GM21390 (cell line): ENCODE measurements around the gene TRIM43.
"Not testable (repeated sequence)": the region's sequence is repeated elsewhere in the genome, so short reads cannot be mapped to it uniquely, and the experiment has no call there.

Experiments
- ATAC-seq: cut with Tn5 transposase; IDR thresholded peaks from one replicate; pipeline ENCODE4 v1.9.1; 2021; ENCODE audit not compliant: unreplicated experiment

TRIM43 gene

DNA sequence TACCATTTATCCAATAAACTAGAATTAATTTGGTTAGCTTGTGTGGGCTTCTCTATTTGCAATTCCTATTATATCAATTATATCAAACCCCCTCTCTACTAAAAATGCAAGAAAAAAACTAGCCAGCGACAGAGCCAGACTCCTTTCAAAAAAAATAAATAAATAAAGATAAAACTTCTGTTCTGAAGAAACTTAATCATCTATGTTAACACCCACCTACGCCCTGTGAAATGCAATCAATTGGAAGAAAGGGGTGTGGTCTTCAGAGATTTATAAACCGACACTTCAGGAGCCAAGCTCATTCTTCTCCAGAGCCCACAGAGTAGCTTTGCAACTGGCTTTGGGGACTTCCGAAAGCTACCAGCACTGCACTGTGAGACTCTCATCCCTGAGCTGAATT, at the start of gene TRIM43:
TSS of gene TRIM43 (plus strand) at position 301 of the 400 bp plus-strand sequence. CDS start 2,023 bp downstream, outside the sequence.
- ATAC-seq = not testable (repeated sequence)

DNA sequence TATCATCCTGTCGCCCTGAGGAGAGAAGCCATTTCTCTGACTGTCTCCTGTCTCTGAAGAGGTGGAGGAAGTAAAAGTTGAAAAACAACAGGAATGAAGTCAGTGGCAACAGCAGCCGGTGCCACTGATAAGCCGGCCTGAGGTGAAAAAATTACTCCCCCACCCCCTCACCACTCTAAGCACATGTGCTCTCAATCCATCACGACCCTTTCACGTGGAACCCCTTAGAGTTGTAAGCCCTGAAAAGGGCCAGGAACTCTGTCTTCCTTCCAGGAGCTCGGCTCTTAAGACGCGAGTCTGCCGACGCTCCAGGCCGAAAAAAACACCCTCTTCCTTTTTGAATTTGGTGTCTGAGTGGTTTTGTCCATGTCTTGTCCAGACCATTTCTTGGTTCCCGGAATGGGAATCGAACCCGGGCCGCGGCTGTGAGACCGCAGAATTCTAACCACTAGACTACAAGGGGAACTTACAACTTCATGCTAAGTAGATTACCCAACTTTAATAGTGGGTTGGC, 40.7 kb upstream of the TRIM43 start:
- ATAC-seq = no peak

DNA sequence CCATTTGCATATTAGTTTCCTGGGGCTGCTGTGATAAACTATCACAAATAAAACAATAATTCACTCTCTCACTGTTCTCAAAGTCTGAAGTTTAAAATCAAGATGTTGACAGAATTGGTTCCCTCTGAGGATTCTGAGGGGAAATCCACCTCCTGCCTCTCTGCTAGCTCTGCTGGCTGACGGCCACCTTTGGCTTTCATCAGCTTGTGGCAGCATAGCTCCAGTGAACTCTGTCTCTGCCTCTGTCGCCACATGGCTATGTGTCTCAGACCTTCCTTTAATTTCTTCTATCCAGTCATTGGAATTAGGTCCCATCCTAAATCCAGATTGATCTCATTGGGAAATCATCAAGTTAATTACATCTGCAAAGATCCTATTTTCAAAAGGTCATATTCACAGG, 38.9 kb upstream of the TRIM43 start:
- ATAC-seq = no peak

DNA sequence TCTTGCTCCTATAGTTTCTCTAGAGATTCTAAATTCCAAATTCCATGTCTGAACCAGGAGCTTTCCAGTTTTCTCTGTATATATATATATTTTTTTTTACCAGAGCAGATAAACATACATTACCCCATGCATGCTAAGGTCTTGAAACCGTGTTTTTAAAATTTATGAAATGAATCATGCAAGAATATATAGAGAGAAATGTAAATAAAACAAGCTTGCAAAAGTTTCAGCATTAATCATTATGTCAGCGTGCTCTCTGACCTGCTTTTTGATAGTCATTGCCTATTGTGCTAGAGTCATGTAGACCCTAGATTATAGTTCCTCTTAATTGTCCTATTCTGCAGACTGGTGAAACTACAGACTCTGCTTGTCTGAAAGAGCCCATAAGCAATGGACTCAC, 22.6 kb upstream of the TRIM43 start:
- ATAC-seq = no peak

DNA sequence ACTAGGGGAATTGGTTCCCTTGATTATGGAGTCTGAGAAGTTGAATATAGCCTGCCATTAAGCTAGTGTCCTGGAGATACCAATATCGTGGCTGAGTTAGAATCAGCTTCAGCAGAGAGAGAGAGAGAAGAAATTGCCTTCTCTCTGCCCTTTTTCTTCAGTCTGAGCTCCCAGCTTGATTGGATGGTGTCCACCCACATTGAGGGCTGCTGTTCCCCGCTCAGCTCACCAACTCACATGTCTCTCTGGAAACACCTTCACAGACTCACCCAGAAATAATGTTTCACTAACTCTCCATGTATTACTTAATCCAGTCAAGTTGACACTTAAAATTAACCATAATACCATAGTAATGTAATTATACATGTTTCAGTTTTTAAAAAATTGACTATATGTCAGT, 17.9 kb upstream of the TRIM43 start:
- ATAC-seq = no peak

DNA sequence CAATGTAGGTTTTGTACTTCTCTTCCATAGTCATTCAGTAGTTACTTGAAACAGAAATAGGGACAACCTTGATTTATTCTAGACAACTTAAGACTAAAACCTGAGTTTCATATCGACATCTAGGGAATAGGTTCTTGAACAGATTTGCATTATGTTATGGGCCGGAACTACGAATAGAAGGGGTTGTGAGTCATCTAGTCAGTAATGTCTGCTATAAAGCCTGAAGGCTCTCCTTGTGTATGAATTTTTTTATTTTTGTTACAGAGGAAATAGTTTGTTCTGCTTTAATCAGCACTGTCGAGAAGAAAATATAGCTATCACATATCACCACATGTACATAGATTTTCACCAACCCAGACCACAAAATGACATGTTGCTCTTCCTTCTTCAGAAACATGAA, 17.3 kb upstream of the TRIM43 start:
- no peak for ATAC-seq

DNA sequence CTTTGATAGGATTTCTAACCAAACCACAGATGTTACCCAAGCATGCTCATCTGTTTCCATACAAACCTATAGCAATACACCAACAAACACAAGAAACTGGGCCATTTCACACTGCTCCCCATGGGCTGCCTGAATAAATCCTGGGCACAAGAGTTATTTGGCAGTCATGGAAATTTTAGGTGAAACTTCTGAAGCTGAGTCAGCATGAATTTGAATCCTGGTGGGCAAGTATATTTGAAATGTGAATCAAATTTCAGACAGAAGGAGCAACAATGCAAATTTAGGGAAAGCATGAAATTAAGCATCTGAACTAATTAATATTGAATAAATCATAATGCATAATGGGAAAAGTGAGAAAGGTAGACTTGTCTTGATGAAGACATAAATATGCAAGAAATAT, 15.9 kb upstream of the TRIM43 start:
- ATAC-seq = no peak

DNA sequence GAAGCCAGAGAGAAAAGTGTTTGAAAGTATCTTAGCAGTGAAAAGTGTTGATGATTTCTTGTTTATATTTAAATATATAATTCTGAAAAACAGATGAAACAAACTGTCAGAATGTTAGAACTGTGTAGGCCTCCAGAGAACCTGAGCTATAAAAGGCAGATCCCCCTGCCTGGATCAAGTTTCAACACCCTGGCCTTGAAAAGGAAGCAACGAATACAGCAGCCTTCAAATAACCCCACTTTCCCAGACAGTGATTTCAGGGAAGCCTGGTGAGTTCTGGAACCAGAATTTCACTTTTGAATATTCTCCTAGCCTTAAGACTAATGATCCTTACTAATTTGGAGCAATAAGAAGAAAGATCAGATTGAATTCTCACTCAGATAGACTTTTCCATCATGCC, 13.3 kb upstream of the TRIM43 start:
- ATAC-seq = no peak

DNA sequence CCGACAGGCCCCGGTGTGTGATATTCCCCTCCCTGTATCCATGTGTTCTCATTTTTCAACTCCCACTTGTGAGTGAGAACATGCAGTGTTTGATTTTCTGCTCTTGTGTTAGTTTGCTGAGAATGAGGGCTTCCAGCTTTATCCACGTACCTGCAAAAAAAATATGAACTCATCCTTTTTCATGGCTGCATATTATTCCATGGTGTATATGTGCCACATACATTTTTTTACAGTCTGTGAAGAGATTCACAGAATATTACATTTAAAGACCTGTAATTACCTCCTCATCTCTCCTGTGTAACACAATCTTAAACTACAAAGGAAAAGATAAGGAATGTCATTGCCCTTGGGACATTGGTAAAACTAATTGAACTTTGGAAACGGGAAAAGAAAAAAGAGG, 8.3 kb upstream of the TRIM43 start:
- not testable (repeated sequence) for ATAC-seq

DNA sequence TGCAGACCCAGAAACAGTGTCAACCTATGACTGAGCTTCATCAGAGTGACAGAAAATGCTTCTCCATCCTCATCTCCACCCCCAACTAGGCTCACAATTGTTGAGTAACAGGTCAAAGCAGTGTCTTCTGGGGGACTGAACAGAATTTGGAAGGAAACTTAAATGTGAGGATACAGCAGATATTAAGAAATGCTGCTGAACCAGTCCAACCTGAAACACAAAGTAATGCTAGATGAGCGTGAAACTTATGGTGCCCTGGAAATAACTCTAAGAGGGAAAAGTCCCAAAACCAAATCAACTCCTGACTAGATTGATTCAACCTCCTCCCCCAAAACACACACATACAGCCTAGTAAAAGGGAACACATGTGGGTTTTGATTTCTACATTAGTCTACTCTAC, 7.5 kb upstream of the TRIM43 start:
- ATAC-seq = not testable (repeated sequence)

DNA sequence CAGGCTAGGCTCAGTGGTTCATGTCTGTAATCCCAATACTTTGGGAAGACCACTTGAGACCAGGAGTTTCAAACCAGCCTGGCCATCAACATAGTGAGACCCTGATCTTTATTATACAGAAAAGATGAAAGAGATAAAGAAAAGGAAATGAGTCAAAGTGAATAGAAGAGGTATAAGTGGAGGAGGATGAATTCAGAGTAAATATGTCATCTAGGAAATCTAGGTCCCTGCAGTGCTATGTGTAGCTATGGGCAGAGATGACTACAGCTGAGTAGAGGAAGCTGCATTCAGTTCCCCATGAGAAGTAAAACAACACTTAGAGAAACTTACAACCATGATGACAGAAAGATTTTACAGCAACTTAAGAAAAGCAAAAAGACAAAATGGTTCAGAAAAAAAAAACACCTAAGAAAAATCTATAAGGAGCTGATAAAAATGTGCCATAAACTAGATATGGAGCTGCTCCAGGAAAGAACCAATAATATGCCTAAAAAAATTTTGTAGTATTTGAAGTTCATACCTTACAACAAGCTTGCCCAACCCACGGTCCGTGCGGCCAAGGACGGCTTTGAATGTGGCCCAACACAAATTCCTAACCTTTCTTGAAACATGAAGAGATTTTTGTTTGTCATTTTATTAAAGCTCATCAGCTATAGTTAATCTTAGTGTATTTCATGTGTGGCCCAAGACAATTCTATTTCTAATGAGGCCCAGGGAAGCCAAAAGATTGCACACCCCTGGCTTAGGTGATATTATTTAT, 1.8 kb upstream of the TRIM43 start:
- not testable (repeated sequence) for ATAC-seq

DNA sequence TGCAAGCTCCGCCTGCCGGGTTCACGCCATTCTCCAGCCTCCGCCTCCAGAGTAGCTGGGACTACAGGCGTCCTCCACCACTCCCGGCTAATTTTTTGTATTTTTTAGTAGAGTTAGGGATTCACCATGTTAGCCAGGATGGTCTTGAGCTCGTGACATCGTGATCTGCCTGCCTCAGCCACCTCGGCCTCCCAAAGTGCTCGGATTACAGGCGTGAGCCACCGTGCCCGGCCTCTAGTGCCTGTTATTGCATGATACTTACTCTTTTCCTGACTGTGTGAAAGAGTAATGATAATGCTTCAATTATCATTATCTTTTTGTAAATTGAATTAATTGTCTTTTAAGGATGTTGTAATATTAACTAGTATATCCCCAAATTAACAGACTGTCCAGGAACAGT, 1.2 kb downstream of the TRIM43 start:
- ATAC-seq = not testable (repeated sequence)

DNA sequence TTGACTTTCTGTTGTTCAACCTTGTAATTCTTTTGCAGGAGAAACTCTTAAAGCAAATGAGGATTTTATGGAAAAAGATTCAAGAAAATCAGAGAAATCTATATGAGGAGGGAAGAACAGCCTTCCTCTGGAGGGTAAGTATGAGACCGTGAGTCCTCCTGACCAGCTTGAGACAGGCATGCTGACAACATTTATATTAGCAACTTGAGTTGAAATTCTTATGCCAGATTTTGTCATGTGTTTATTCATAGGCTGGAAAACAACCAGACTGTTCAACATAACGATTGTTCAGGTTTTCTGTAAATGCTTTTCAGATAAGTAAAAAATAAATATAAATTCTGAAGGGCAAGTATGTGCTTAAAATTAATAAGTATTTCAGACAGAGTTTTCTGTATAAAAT, 3.2 kb downstream of the TRIM43 start:
- ATAC-seq = not testable (repeated sequence)

DNA sequence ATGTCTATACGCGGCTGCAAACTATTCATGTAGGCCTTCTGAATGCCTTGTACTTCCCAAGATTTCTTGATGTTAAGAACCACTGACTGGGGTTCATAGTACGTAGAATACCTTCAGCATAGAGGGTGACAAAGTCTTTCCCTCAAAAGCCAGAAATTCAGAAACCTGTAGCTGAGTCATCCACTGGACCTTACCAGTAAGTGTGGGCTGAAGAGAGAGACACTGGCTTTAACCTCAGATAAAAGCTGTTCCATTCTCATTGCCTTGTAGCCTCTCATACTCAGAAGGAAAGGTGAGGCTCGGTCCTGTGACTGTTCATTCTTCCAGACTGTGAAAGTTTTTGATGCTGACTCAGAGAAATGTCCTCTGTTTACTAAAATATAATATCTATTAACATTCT, 9.5 kb downstream of the TRIM43 start:
- not testable (repeated sequence) for ATAC-seq

DNA sequence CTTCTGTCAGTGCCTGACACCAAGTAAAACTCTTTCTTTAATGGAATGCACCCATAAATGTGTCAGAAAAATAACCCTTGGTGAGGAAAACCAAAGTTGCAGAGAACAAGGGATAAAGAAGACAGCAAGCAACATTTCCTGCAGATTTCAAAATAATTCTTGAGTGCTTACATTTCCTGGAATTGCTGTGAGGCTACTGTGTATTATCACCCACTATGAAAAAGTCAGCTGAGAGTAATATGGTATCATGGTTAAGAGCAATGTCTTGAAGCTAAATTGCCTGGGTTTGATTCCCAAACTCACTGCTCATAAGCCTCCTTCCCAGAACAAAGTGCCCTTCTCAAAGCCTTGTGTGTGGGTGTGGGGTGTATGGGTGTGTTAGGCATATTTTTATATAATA, 10.3 kb downstream of the TRIM43 start:
- ATAC-seq = not testable (repeated sequence)

DNA sequence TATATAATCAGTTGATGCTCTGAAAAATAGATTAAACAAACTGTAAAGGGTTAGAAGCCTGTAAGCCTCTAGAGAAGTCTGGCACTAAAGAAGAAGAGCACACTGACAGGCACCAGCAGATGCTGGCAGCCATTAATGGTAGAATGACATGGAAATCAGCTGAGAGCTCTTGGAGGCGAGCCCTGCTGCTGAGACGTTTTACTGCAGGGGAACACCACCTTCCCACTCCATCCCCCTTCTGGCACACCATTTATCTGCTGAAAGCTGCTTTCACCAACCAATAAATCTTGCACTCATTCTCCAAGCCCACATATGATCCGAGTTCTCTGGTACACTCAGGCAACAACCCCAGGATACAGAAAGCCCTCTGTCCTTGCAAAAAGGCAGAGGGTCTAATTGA, 16.6 kb downstream of the TRIM43 start:
- ATAC-seq = not testable (repeated sequence)

DNA sequence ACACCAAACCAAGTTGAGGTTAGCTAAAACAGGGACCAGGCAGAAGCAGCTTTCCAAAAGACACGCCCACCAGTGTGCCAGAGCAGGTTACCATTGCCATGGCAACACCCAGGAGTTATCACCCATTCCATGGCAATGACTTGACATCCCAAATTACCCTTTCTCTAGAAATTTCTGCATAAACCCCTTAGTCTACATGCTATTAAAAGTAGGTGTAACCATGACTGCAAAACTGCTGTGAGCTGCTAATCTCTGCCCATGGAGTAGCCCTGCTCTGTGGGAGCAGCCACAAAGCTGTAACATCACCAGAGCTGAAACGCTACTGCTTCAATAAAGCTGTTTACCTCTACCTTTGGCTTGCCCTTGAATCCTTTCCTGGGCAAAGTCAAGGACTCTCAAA, 18.0 kb downstream of the TRIM43 start:
- ATAC-seq = not testable (repeated sequence)

DNA sequence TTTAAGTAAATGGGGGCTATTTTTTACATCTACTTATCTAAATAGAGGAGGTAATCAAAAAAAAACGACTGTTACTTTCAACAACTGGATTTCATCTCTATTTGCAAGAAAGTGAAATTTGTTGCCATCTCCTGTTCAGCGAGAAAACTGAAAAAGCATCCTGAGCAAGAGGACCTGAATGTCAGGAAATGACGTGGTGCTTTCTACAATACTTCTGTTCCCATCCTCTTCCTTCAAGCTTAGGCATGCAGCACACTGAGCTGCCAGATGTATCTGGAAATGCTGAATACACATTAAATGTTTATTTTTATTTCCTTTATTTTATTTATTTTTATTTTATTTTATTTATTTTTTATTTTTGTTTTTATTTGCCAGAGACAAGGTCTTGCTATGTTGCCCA, 21.2 kb downstream of the TRIM43 start:
- not testable (repeated sequence) for ATAC-seq

DNA sequence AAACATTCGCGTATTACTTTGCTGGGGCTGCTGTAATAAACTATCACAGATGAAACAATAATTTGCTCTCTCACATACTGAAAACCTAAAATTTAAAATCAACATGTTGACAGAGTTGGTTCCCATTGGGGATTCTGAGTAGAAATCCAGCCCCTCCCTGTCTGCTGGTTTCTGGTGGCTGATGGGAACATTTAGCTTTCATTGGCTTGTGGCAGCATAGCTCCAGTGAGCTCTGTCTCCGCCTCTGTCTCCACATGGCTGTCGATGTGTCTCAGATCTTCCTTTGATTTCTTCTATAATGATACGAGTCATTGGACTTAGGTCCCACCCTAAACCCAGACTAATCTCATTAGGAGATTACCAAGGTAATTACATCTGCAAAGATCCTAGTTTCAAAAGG, 30.9 kb downstream of the TRIM43 start:
- ATAC-seq = not testable (repeated sequence)

DNA sequence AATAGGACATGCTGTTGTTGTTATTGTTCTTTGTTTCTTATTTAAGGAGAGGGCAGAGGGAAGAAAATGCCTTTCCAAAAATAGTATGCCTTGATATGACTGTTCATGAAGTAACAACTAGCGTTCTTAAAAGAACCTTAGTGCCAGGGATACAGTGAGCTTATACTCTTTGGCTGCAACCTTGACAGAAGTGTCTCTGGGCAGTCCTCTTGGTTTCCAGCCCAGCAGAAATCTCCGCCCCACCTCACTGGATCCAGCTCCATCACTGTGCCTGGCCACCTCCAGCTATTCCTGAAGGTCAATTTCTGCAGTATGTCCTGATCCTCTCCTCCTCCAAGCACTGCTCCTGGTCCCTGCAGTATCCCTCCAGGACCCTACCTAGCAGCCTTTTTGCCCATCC, 39.2 kb downstream of the TRIM43 start:
- not testable (repeated sequence) for ATAC-seq

DNA sequence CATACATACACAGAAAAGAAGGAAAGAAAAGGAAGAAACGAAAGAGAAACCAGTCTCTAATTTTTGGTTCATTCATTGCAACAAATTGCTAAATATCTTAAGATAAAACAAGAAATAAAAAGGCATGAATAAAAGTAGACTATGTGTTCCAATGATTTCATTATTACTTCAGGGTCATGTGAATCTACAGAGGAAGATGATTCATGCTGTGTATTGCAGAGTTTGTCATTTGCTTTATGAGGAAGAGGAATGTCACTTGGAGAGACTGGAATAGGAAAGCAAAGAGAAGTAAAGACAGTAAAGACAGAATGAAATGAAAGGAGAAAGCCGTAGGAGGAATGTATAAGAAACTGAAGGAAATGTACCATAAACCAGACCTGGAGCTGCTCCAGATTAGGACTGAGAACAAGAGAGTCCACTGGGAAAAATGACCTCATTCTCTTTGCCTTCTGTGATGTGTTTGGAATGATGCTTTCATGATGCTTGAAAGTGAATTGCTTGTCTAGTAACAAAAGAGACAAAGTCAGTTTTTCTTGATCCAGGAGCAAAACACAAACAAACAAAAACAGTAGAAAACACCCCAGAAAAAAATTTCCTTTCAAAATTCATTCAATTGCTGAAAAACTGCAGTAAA, 41.9 kb downstream of the TRIM43 start:
- ATAC-seq = not testable (repeated sequence)
